MCF 10A (cell line): ENCODE results near the gene ASRGL1. TPM values are rescaled to one million over a fixed set of nuclear protein-coding genes. Genes with fewer than 3 reads are reported as not detected.
"Not testable (repeated sequence)": the region's sequence is repeated elsewhere in the genome, so short reads cannot be mapped to it uniquely, and the experiment has no call there.

Experiments used
- BruUV-seq: library from RNA; stranded (reverse); fragments of 400-500 nt; replicated peaks from 2 replicates; lab custom pipeline; 2021; lab: Mats Ljungman, UMichigan
- CTCF ChIA-PET: fragments of 300-600 bp; sonication (Branson Sonifier 250); formaldehyde crosslinking; extraction: SDS; loops from one replicate; lab custom pipeline; 2021; ENCODE audit warnings: antibody characterized with exemption, inconsistent platforms; lab: Yijun Ruan, JAX
- POLR2A ChIA-PET: fragments of 300-600, 350-650 bp; sonication (Branson Sonifier 250); formaldehyde crosslinking; extraction: SDS; loops from one replicate; lab custom pipeline; 2020; ENCODE audit warnings: antibody characterized with exemption, inconsistent platforms; lab: Yijun Ruan, JAX
- DNase-seq: peaks from one replicate; pipeline ENCODE4 v3.0.0-alpha.2; 2018; ENCODE audit not compliant: unreplicated experiment
- H3K27ac Mint-ChIP-seq: one replicate; pipeline ENCODE4 v1.8.0; 2022; ENCODE audit warnings: mild to moderate bottlenecking, low read depth, mixed read lengths; ENCODE audit not compliant: unreplicated experiment
- H3K27me3 Mint-ChIP-seq: one replicate; pipeline ENCODE4 v1.8.0; 2022; ENCODE audit warnings: mixed read lengths; ENCODE audit not compliant: insufficient read depth, unreplicated experiment
- H3K36me3 Mint-ChIP-seq: one replicate; pipeline ENCODE4 v1.8.0; 2022; ENCODE audit warnings: mild to moderate bottlenecking, moderate library complexity, mixed read lengths; ENCODE audit not compliant: insufficient read depth, unreplicated experiment
- H3K4me1 Mint-ChIP-seq: one replicate; pipeline ENCODE4 v1.8.0; 2022; ENCODE audit warnings: mixed read lengths; ENCODE audit not compliant: insufficient read depth, unreplicated experiment
- H3K4me3 Mint-ChIP-seq: one replicate; pipeline ENCODE4 v1.8.0; 2022; ENCODE audit warnings: mild to moderate bottlenecking, moderate library complexity, mixed read lengths; ENCODE audit not compliant: unreplicated experiment
- H3K9me3 Mint-ChIP-seq: one replicate; pipeline ENCODE4 v1.8.0; 2022; ENCODE audit warnings: mixed read lengths; ENCODE audit not compliant: unreplicated experiment
- intact Hi-C: fragments of 100-400 bp; cut with micrococcal nuclease; formaldehyde crosslinking; loops from 2 replicates; pipeline ENCODE4 v1.14.1; 2022
- total RNA-seq: library from RNA; stranded (reverse); gene quantifications from 2 replicates; pipeline ENCODE4 v1.2.3, GENCODE V29; 2022
- TF ChIP-seq, protein P1 (sequence below): fragments of 200-600 bp; IDR thresholded peaks from one replicate; pipeline ENCODE4 v1.8.0; 2022; ENCODE audit warnings: antibody characterized with exemption, mild to moderate bottlenecking; ENCODE audit not compliant: unreplicated experiment

ASRGL1 gene
- total RNA-seq, 1 experiment from 2014 or later, result 0.65 TPM

DNA sequence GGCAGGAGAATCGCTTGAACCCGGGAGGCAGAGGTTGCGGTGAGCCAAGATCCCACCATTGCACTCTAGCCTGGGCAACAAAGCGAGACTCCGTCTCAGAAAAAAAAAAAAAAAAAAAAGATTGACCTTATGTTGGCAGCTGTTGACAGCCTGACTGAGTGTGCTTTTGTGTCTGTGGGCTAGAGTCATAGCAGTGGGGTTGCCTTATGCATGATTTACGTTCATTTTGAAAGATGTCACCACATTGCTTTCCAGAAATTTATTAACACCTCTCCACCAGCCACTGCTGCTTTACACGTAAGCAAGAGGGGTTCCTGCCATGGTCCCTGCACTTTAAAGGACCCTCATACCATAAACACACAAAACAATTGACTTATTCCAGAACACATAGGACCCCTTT is 21.0 kb downstream of the ASRGL1 start:
- no peaks in the 10 kb centered on the region for H3K4me1 Mint-ChIP-seq
- POLR2A ChIA-PET, result no interaction called here
- H3K27ac Mint-ChIP-seq, result no peak overlapping the region
- H3K9me3 Mint-ChIP-seq, result no peaks in the 10 kb centered on the region
- intact Hi-C loops, result no loop called here
- CTCF ChIA-PET, result interaction anchor here (0.6 kb wide), 1 partner anchor 75 kb away, joined by 5 read pairs; no protein-coding TSS in a partner anchor
- no peaks in the 10 kb centered on the region for H3K36me3 Mint-ChIP-seq
- BruUV-seq, result no TSS peak
- no peak for DNase-seq
- H3K4me3 Mint-ChIP-seq, result no peak overlapping the region
- TF ChIP-seq, protein P1, sequence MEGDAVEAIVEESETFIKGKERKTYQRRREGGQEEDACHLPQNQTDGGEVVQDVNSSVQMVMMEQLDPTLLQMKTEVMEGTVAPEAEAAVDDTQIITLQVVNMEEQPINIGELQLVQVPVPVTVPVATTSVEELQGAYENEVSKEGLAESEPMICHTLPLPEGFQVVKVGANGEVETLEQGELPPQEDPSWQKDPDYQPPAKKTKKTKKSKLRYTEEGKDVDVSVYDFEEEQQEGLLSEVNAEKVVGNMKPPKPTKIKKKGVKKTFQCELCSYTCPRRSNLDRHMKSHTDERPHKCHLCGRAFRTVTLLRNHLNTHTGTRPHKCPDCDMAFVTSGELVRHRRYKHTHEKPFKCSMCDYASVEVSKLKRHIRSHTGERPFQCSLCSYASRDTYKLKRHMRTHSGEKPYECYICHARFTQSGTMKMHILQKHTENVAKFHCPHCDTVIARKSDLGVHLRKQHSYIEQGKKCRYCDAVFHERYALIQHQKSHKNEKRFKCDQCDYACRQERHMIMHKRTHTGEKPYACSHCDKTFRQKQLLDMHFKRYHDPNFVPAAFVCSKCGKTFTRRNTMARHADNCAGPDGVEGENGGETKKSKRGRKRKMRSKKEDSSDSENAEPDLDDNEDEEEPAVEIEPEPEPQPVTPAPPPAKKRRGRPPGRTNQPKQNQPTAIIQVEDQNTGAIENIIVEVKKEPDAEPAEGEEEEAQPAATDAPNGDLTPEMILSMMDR, result no peak
- no peaks in the 10 kb centered on the region for H3K27me3 Mint-ChIP-seq

DNA sequence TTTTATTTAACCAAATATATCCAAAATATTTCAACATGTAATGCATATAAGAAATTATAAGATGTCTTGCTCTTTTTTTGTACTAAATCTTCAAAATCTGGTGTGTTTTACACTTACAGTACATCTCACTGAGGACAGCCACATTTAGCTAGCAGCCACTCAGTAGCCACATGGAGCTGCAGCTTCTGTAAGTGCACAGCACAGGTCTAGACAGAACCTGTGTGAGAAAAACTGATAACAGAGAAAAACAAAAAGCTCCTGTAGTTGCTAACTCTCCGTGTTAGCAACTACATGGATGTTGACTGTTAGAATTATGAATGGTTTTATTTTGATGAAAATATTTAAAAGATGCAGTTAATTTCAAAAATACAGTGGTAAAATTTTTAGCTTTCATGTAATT is 22.2 kb downstream of the ASRGL1 start:
- no peak for DNase-seq
- Mint-ChIP-seq H3K9me3 (no peaks in the 10 kb centered on the region), H3K27ac (no peak overlapping the region), H3K4me1 (no peaks in the 10 kb centered on the region), H3K4me3 (no peak overlapping the region), H3K36me3 (no peaks in the 10 kb centered on the region), H3K27me3 (no peaks in the 10 kb centered on the region)
- TF ChIP-seq, protein P1, result no peak
- CTCF ChIA-PET, result interaction anchor here (0.6 to 1.5 kb wide), 3 partner anchors 17 to 251 kb away, joined by 3 to 4 read pairs (median 3); no protein-coding TSS in a partner anchor
- no TSS peak for BruUV-seq
- POLR2A ChIA-PET, result interaction anchor here (1.2 kb wide), 1 partner anchor 14 kb away, joined by 3 read pairs; no protein-coding TSS in a partner anchor
- intact Hi-C loops, result no loop called here

DNA sequence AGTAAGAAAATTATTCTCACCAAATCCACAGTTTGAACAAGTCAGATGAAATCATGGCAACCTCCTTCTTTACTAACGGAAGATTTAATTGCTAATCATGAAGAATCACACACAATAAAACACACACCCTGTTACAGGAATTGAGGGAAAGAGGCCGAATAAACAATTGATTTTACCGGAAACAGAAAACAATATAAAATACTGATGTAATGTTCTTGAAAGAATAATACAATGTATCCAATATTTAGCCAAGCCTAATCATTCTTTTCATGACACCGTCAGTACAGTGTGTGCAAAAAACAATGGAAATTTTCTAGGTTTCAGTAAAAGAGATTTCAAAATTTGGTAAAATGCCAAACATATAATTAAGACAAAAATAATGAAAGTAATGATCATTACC is 23.4 kb downstream of the ASRGL1 start:
- intact Hi-C loops, result no loop called here
- Mint-ChIP-seq H3K4me1 (no peaks in the 10 kb centered on the region), H3K9me3 (no peaks in the 10 kb centered on the region), H3K4me3 (no peak overlapping the region), H3K27ac (no peak overlapping the region), H3K27me3 (no peaks in the 10 kb centered on the region), H3K36me3 (no peaks in the 10 kb centered on the region)
- CTCF ChIA-PET, result interaction anchor here (0.6 to 2.4 kb wide), 3 partner anchors 17 to 563 kb away, joined by 3 to 8 read pairs (median 3); no protein-coding TSS in a partner anchor
- DNase-seq, result no peak
- POLR2A ChIA-PET, result interaction anchor here (1.2 kb wide), 1 partner anchor 16 kb away, joined by 3 read pairs; no protein-coding TSS in a partner anchor
- no TSS peak for BruUV-seq
- TF ChIP-seq, protein P1, result no peak

DNA sequence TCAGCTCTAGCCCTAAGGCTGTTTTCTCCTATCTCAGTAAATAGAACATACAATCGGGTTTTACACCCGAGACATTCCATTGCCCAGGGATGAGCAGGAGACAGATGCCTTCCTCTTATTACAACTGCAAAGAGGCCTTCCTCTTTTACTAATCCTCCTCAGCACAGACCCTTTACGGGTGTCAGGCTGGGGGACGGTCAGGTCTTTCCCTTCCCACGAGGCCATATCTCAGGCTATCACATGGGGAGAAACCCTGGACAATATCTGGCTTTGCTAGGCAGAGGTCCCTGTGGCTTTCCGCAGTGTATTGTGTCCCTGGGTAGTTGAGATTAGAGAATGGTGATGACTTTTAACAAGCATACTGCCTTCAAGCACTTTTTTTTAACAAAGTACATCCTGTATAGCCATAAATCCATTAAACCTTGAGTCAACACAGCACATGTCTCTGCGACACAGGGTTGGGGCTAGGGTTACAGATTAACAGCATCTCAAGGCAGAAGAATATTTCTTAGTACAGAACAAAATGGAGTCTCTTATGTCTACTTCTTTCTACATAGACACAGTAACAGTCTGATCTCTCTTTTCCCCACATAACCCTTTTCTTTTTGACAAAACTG is 31.7 kb downstream of the ASRGL1 start:
- H3K27ac Mint-ChIP-seq, H3K36me3 Mint-ChIP-seq, H3K9me3 Mint-ChIP-seq, H3K27me3 Mint-ChIP-seq, POLR2A ChIA-PET, H3K4me1 Mint-ChIP-seq, BruUV-seq, H3K4me3 Mint-ChIP-seq, DNase-seq, intact Hi-C loops: not testable (repeated sequence)
- CTCF ChIA-PET, result interaction anchor here (0.6 to 1.1 kb wide), 2 partner anchors 33 to 317 kb away, joined by 3 read pairs; no protein-coding TSS in a partner anchor
